Sciatic nerve (tissue), 2 donors: ENCODE measurements around the gene TMEM139. TPM values are rescaled to one million over a fixed set of nuclear protein-coding genes. Genes with fewer than 3 reads are reported as not detected.
"Not testable (repeated sequence)": the region's sequence is repeated elsewhere in the genome, so short reads cannot be mapped to it uniquely, and the experiment has no call there.

Source experiments
- ATAC-seq: fragments of 200-7000 bp; cut with Tn5 transposase; one replicate; pipeline ENCODE4 v1.9.1; 2020; ENCODE audit warnings: mild to moderate bottlenecking, moderate library complexity
- DNase-seq: peaks from one replicate; pipeline ENCODE4 v3.0.0-alpha.2; 2020; ENCODE audit warnings: low spot score
- intact Hi-C: fragments of 100-400 bp; cut with DNase I; formaldehyde crosslinking; loops from one replicate; pipeline ENCODE4 v1.14.2; 2022
- total RNA-seq: library from RNA; stranded (reverse); fragmentation: NEBNext Ultra II Directional; extraction: Animal tissue kit (Norgen Biotek cat#: 25700); gene quantifications from one replicate; pipeline ENCODE4 v1.2.1, GENCODE V29; 2021
- donor health status: DM: no; HTN: no; CAD: no.
- donor health status: DM: no; HTN: no; CAD: no.

TMEM139 gene
- total RNA-seq, 1 donor from 2014 or later: 10.9 TPM

- no peak for ATAC-seq
- intact Hi-C loops: no loop called here
- no peak for DNase-seq
Measured at GRCh38 chr7:143256325-143256724, 28.4 kb upstream of the TMEM139 start.

- DNase-seq (no peak), ATAC-seq (no peak)
- intact Hi-C loops: no loop called here
Measured at GRCh38 chr7:143256932-143257331, 27.8 kb upstream of the TMEM139 start.

GRCh38 chr7:143257501-143257900 is 27.3 kb upstream of the TMEM139 start:
- DNase-seq (no peak), ATAC-seq (no peak)
- intact Hi-C loops: no loop called here

- ATAC-seq: no peak
- intact Hi-C loops: no loop called here
- no peak for DNase-seq
Measured at GRCh38 chr7:143258831-143259230, 25.9 kb upstream of the TMEM139 start.

- intact Hi-C loops: no loop called here
- ATAC-seq: no peak
- DNase-seq: no peak
Measured at GRCh38 chr7:143259765-143260164, 25.0 kb upstream of the TMEM139 start.

GRCh38 chr7:143261901-143262300 is 22.9 kb upstream of the TMEM139 start:
- ATAC-seq (no peak), DNase-seq (no peak)
- intact Hi-C loops: no loop called here

- intact Hi-C loops: no loop called here
- DNase-seq: peak; percentile 90
- peak; percentile 97 for ATAC-seq
Measured at GRCh38 chr7:143263266-143264195, 21.2 kb upstream of the TMEM139 start, which contains the start of gene GSTK1. Gene GSTK1 (plus strand): TSS chr7:143263441. CDS start chr7:143263514, 73 bp downstream.

GRCh38 chr7:143264196-143264568 is 20.6 kb upstream of the TMEM139 start:
- ATAC-seq, DNase-seq, intact Hi-C loops: not testable (repeated sequence)

GRCh38 chr7:143265017-143265693 is 19.6 kb upstream of the TMEM139 start:
- intact Hi-C loops: no loop called here
- DNase-seq (no peak), ATAC-seq (no peak)

GRCh38 chr7:143269251-143269650 is 15.5 kb upstream of the TMEM139 start:
- DNase-seq (no peak), ATAC-seq (no peak)
- intact Hi-C loops: no loop called here

- ATAC-seq: no peak
- DNase-seq: no peak
- intact Hi-C loops: no loop called here
Measured at GRCh38 chr7:143271240-143271639, 13.5 kb upstream of the TMEM139 start.

- DNase-seq: no peak
- no peak for ATAC-seq
- intact Hi-C loops: no loop called here
Measured at GRCh38 chr7:143272871-143273270, 11.9 kb upstream of the TMEM139 start.

GRCh38 chr7:143279186-143280098 is 5.3 kb upstream of the TMEM139 start:
- DNase-seq (no peak), ATAC-seq (peak; percentile 93)
- intact Hi-C loops: no loop called here

- ATAC-seq (no peak), DNase-seq (no peak)
- intact Hi-C loops: no loop called here
Measured at GRCh38 chr7:143280160-143280559, 4.6 kb upstream of the TMEM139 start.

- DNase-seq (no peak), ATAC-seq (no peak)
- intact Hi-C loops: no loop called here
Measured at GRCh38 chr7:143280566-143280965, 4.2 kb upstream of the TMEM139 start.

GRCh38 chr7:143281529-143281928 is 3.2 kb upstream of the TMEM139 start:
- ATAC-seq (no peak), DNase-seq (no peak)
- intact Hi-C loops: no loop called here

GRCh38 chr7:143282124-143282523 is 2.6 kb upstream of the TMEM139 start:
- intact Hi-C loops: no loop called here
- ATAC-seq: no peak

GRCh38 chr7:143283381-143283780 is 1.4 kb upstream of the TMEM139 start:
- no peak for DNase-seq
- intact Hi-C loops: no loop called here
- ATAC-seq: no peak

More at GRCh38 chr7:143282124-143282523, 2.6 kb upstream of the TMEM139 start:
- DNase-seq: no peak

- ATAC-seq: no peak
- intact Hi-C loops: no loop called here
Measured at GRCh38 chr7:143285470-143285778, 666 bp downstream of the TMEM139 start.

More at GRCh38 chr7:143285470-143285778, 666 bp downstream of the TMEM139 start:
- no peak for DNase-seq
